Measurements from ENCODE around the gene GLIS1. TPM values are rescaled to one million over a fixed set of nuclear protein-coding genes. Genes with fewer than 3 reads are reported as not detected.

The GLIS1 gene
- total RNA-seq, 1 experiment from 2014 or later, result 0.13 TPM

GRCh38 chr1:53576381-53576801 is 162.6 kb downstream of the GLIS1 start:
- Histone ChIP-seq H3K9me3 (ENCODE audit: low read depth, low read length, poor library complexity, severe bottlenecking) (no peaks in the 10 kb centered on the region), H3K4me1 (ENCODE audit: insufficient read depth, low read length, poor library complexity, severe bottlenecking) (peaks cover 6% of the 10 kb centered on the region), H3K4me3 (ENCODE audit: low read depth, low read length, poor library complexity, severe bottlenecking) (no peak overlapping the region), H3K36me3 (ENCODE audit: insufficient read depth, low read length, poor library complexity, severe bottlenecking) (no peaks in the 10 kb centered on the region), H3K27me3 (replicated peaks; ENCODE audit: insufficient read depth, low read depth, low read length, poor library complexity) (no peaks in the 10 kb centered on the region), H3K27ac (ENCODE audit: low read depth, low read length, poor library complexity, severe bottlenecking) (no peak overlapping the region)
- DNase-seq (ENCODE audit: low spot score), result no peak
- TF ChIP-seq EZH2 (IDR thresholded peaks at IDR 0.05; ENCODE audit: borderline replicate concordance, low read depth, low read length, poor library complexity, severe bottlenecking), result no peak
- TF ChIP-seq, protein P1, sequence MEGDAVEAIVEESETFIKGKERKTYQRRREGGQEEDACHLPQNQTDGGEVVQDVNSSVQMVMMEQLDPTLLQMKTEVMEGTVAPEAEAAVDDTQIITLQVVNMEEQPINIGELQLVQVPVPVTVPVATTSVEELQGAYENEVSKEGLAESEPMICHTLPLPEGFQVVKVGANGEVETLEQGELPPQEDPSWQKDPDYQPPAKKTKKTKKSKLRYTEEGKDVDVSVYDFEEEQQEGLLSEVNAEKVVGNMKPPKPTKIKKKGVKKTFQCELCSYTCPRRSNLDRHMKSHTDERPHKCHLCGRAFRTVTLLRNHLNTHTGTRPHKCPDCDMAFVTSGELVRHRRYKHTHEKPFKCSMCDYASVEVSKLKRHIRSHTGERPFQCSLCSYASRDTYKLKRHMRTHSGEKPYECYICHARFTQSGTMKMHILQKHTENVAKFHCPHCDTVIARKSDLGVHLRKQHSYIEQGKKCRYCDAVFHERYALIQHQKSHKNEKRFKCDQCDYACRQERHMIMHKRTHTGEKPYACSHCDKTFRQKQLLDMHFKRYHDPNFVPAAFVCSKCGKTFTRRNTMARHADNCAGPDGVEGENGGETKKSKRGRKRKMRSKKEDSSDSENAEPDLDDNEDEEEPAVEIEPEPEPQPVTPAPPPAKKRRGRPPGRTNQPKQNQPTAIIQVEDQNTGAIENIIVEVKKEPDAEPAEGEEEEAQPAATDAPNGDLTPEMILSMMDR (conservative IDR thresholded peaks at IDR 0.05; ENCODE audit: low read depth, low read length), result no peak
- ChIA-PET CTCF (no interaction called here), POLR2A (ENCODE audit: low non-redundant PET) (no interaction called here)
- intact Hi-C loops (cut with micrococcal nuclease; ENCODE audit: unreplicated experiment), result no loop called here
- BruUV-seq (replicated peaks), result no TSS peak

DNA sequence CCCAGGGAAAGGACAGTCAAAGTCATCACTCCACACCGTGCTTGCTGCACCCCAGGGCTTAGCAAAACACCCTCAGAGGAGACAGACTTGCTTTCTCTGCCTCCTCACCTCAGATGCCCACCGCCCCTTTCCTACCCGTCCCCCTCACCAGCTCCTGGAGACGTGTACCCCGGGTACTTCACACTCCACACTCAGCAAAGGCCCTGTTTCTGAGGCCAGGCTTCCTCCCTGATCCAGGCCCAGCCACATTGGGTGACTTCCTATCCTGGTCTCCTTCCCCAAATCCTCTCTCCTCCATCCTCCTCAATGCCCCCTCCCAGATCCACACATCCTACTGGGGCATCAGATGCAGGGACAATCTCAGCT is 163.0 kb downstream of the GLIS1 start:
- no TSS peak for BruUV-seq (replicated peaks)
- Histone ChIP-seq H3K27ac (ENCODE audit: low read depth, low read length, poor library complexity, severe bottlenecking) (no peak overlapping the region), H3K27me3 (replicated peaks; ENCODE audit: insufficient read depth, low read depth, low read length, poor library complexity) (no peaks in the 10 kb centered on the region), H3K9me3 (ENCODE audit: low read depth, low read length, poor library complexity, severe bottlenecking) (no peaks in the 10 kb centered on the region), H3K36me3 (ENCODE audit: insufficient read depth, low read length, poor library complexity, severe bottlenecking) (no peaks in the 10 kb centered on the region), H3K4me3 (ENCODE audit: low read depth, low read length, poor library complexity, severe bottlenecking) (no peak overlapping the region), H3K4me1 (ENCODE audit: insufficient read depth, low read length, poor library complexity, severe bottlenecking) (peaks cover 6% of the 10 kb centered on the region)
- CTCF ChIA-PET, result interaction anchor here (0.6 kb wide), 1 partner anchor 176 kb away, joined by 3 read pairs; no protein-coding TSS in a partner anchor
- intact Hi-C loops (cut with micrococcal nuclease; ENCODE audit: unreplicated experiment), result no loop called here
- no peak for TF ChIP-seq EZH2 (IDR thresholded peaks at IDR 0.05; ENCODE audit: borderline replicate concordance, low read depth, low read length, poor library complexity, severe bottlenecking)
- TF ChIP-seq, protein P1 (conservative IDR thresholded peaks at IDR 0.05; ENCODE audit: low read depth, low read length), result no peak
- DNase-seq (ENCODE audit: low spot score), result no peak
- POLR2A ChIA-PET (ENCODE audit: low non-redundant PET), result no interaction called here

DNA sequence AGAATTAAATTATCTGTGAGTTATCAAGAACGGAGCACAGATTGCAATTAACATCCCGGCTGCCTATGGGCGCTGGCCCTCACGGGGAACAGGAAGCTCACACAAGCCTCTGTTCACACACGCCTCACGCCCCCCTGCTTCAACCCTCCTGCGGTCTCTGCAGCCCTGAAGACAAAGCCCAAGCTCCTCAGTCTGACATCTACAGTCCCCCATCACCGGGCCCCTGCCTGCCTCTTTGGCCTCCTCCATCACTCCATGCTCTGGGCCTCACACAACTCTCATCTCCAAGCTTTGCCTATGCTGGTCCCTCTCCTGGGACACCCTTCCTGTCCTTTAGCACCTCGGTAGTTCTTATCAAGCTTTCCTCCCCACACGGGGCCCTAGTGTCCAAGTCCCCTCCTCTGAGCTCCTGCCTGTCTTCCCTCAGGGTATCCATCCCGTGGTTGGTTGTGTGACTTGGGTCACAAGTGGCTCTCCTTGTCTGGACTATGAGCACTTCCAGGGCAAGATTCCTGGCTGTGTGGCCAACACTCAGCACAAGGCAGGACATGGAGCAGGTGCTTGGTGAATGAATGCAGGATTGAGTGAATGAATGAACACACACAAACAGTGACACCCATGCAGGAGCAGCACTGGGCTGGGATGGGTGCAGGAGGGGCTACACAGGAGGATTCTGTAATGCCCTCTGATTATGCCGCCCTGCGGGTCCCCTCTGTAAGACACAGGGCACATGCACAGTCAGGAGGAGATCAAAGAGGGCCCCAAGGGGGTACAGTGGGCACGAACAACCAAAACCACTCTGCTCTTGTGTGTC is 163.6 kb downstream of the GLIS1 start:
- BruUV-seq (replicated peaks), result no TSS peak
- no peak overlapping the region for H3K27ac ChIP-seq (ENCODE audit: low read depth, low read length, poor library complexity, severe bottlenecking)
- peaks cover 6% of the 10 kb centered on the region for H3K4me1 ChIP-seq (ENCODE audit: insufficient read depth, low read length, poor library complexity, severe bottlenecking)
- TF ChIP-seq EZH2 (IDR thresholded peaks at IDR 0.05; ENCODE audit: borderline replicate concordance, low read depth, low read length, poor library complexity, severe bottlenecking), result no peak
- TF ChIP-seq, protein P1 (conservative IDR thresholded peaks at IDR 0.05; ENCODE audit: low read depth, low read length), result no peak
- CTCF ChIA-PET, result interaction anchor here (0.6 kb wide), 1 partner anchor 176 kb away, joined by 3 read pairs; no protein-coding TSS in a partner anchor
- H3K9me3 ChIP-seq (ENCODE audit: low read depth, low read length, poor library complexity, severe bottlenecking), result no peaks in the 10 kb centered on the region
- H3K4me3 ChIP-seq (ENCODE audit: low read depth, low read length, poor library complexity, severe bottlenecking), result no peak overlapping the region
- no peaks in the 10 kb centered on the region for H3K36me3 ChIP-seq (ENCODE audit: insufficient read depth, low read length, poor library complexity, severe bottlenecking)
- POLR2A ChIA-PET (ENCODE audit: low non-redundant PET), result no interaction called here
- intact Hi-C loops (cut with micrococcal nuclease; ENCODE audit: unreplicated experiment), result no loop called here
- H3K27me3 ChIP-seq (replicated peaks; ENCODE audit: insufficient read depth, low read depth, low read length, poor library complexity), result no peaks in the 10 kb centered on the region
- DNase-seq (ENCODE audit: low spot score), result no peak

Measured in A673 (cell line).